SK-N-SH treated with all-trans-retinoic acid at 6 μM for 48 hours (cell line): Measurements from ENCODE around the gene JARID2.

Experiments
- ATAC-seq: fragments of 200-7000 bp; cut with Tn5 transposase; 3 replicates; pipeline ENCODE4 v1.9.1; 2020; ENCODE audit warnings: mild to moderate bottlenecking, moderate library complexity
- ARNTL ChIP-seq: fragments of 450-650 bp; formaldehyde crosslinking; IDR thresholded peaks from 2 replicates; pipeline ENCODE4 v1.5.0; 2020; ENCODE audit warnings: low read depth, mild to moderate bottlenecking, moderate library complexity, borderline replicate concordance
- BACH2 ChIP-seq: fragments of 250-450 bp; sonication (Bioruptor Pico); IDR thresholded peaks from 2 replicates; pipeline ENCODE4 v1.9.0; 2021; ENCODE audit warnings: mild to moderate bottlenecking, borderline replicate concordance
- ESRRG ChIP-seq: fragments of 250-450 bp; sonication (Bioruptor Pico); IDR thresholded peaks from 2 replicates; pipeline ENCODE4 v1.6.1; 2021; ENCODE audit warnings: mild to moderate bottlenecking
- GLIS3 ChIP-seq: fragments of 250-450 bp; sonication (Bioruptor Pico); IDR thresholded peaks from 2 replicates; pipeline ENCODE4 v1.5.0; 2020; ENCODE audit warnings: mild to moderate bottlenecking, moderate library complexity
- ISL1 ChIP-seq: fragments of 250-450 bp; sonication (Bioruptor Pico); IDR thresholded peaks from 2 replicates; pipeline ENCODE4 v2.1.2; 2022; ENCODE audit warnings: mild to moderate bottlenecking, moderate library complexity
- OSR1 ChIP-seq: fragments of 250-450 bp; sonication (Bioruptor Pico); IDR thresholded peaks from 2 replicates; pipeline ENCODE4 v1.8.0; 2022; ENCODE audit warnings: moderate library complexity, mild to moderate bottlenecking, inconsistent platforms
- PATZ1 ChIP-seq: fragments of 250-450 bp; sonication (Bioruptor Pico); IDR thresholded peaks from 2 replicates; pipeline ENCODE4 v1.8.0; 2020; ENCODE audit warnings: mild to moderate bottlenecking, moderate library complexity, borderline replicate concordance
- PPARA ChIP-seq: fragments of 250-450 bp; sonication (Bioruptor Pico); IDR thresholded peaks from 2 replicates; pipeline ENCODE4 v1.5.0; 2020; ENCODE audit warnings: mild to moderate bottlenecking, borderline replicate concordance
- RARB ChIP-seq: fragments of 250-450 bp; sonication (Bioruptor Pico); IDR thresholded peaks from 2 replicates; pipeline ENCODE4 v1.8.0; 2021; ENCODE audit warnings: mild to moderate bottlenecking, moderate library complexity
- SNAI2 ChIP-seq: fragments of 250-450 bp; sonication (Bioruptor Pico); IDR thresholded peaks from 2 replicates; pipeline ENCODE4 v1.5.0; 2020; ENCODE audit warnings: mild to moderate bottlenecking, moderate library complexity
- TCF4 ChIP-seq: fragments of 250-450 bp; sonication (Bioruptor Pico); IDR thresholded peaks from 2 replicates; pipeline ENCODE4 v1.8.0; 2021; ENCODE audit warnings: mild to moderate bottlenecking, moderate library complexity, borderline replicate concordance
- TSHZ2 ChIP-seq: fragments of 250-450 bp; sonication (Bioruptor Pico); IDR thresholded peaks from 2 replicates; pipeline ENCODE4 v1.5.0; 2020; ENCODE audit warnings: mild to moderate bottlenecking, moderate library complexity
- ZC3H10 ChIP-seq: fragments of 250-450 bp; sonication (Bioruptor Pico); IDR thresholded peaks from 2 replicates; pipeline ENCODE4 v1.5.1; 2021; ENCODE audit warnings: mild to moderate bottlenecking, moderate library complexity
- ZFP3 ChIP-seq: fragments of 250-450 bp; sonication (Bioruptor Pico); IDR thresholded peaks from 2 replicates; pipeline ENCODE4 v1.5.0; 2020; ENCODE audit warnings: mild to moderate bottlenecking, moderate library complexity
- ZNF565 ChIP-seq: fragments of 450-650 bp; formaldehyde crosslinking; conservative IDR thresholded peaks from 2 replicates; pipeline ENCODE4 v1.5.0; 2020; ENCODE audit warnings: low read depth, mild to moderate bottlenecking, moderate library complexity
- ZNF70 ChIP-seq: fragments of 450-650 bp; formaldehyde crosslinking; IDR thresholded peaks from 2 replicates; pipeline ENCODE4 v1.5.0; 2020; ENCODE audit warnings: mild to moderate bottlenecking, moderate library complexity
- ZNF8 ChIP-seq: fragments of 450-650 bp; formaldehyde crosslinking; IDR thresholded peaks from 2 replicates; pipeline ENCODE4 v1.5.0; 2020; ENCODE audit warnings: mild to moderate bottlenecking, moderate library complexity
- TF ChIP-seq, protein P1 (sequence below): fragments of 250-450 bp; sonication (Bioruptor Pico); IDR thresholded peaks from 2 replicates; pipeline ENCODE4 v1.5.1; 2020; ENCODE audit warnings: low read depth, mild to moderate bottlenecking, moderate library complexity
- TF ChIP-seq, protein P2 (sequence below): fragments of 250-450 bp; sonication (Bioruptor Pico); IDR thresholded peaks from 2 replicates; pipeline ENCODE4 v1.8.0; 2021; ENCODE audit warnings: low read depth, mild to moderate bottlenecking, moderate library complexity, borderline replicate concordance

The JARID2 gene

DNA sequence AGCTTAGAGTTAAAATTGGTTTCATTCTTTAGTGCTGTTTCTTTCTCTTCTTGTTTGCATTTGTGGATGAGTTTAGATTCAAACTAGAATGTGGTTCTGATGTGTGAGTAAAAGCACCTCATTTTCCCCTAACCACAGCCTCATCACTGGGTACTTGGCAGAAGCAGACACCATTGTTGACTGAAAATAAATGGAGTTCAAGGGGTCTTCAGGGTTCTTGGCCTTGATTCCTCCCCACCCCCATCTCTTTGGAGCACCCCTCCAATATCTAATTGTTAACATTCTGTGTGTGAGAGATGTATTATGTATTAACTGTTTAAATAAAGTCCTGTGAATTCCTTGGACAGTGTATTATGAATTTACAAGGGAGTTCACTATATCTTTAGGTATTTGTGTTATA is 59.6 kb downstream of the JARID2 start:
- no peak for ATAC-seq
- no peak for TF ChIP-seq ISL1
- TF ChIP-seq ZNF8 (CRISPR knock-in tag) = no peak
- TF ChIP-seq, protein P1, sequence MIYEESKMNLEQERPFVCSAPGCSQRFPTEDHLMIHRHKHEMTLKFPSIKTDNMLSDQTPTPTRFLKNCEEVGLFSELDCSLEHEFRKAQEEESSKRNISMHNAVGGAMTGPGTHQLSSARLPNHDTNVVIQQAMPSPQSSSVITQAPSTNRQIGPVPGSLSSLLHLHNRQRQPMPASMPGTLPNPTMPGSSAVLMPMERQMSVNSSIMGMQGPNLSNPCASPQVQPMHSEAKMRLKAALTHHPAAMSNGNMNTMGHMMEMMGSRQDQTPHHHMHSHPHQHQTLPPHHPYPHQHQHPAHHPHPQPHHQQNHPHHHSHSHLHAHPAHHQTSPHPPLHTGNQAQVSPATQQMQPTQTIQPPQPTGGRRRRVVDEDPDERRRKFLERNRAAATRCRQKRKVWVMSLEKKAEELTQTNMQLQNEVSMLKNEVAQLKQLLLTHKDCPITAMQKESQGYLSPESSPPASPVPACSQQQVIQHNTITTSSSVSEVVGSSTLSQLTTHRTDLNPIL (CRISPR knock-in tag) = no peak
- no peak for TF ChIP-seq BACH2 (CRISPR knock-in tag)
- TF ChIP-seq PATZ1 (CRISPR knock-in tag) = no peak
- TF ChIP-seq ZC3H10 (CRISPR knock-in tag) = no peak
- TF ChIP-seq ZNF70 = no peak
- TF ChIP-seq ZFP3 (CRISPR knock-in tag) = no peak
- TF ChIP-seq TCF4 (CRISPR knock-in tag) = no peak

DNA sequence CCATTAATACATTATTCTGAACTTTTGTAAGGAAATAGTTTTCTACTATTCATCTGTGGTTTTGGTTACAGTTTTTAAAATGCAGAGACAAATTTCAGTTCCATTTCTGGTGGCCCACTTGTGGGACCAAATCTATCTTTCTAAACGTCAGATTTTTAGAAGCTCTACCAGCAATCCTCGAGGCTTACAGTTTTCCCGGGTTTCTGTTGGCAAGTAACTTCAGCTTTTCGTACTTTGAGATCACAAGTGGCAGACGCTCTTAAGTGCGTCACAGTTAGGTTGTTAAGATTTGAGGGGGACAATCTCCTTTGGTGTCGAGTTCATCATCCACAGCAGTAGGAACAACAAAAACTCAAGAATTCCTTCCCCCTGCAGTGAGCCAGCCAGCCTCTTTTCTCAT is 60.0 kb downstream of the JARID2 start:
- no peak for TF ChIP-seq ARNTL (CRISPR knock-in tag)
- TF ChIP-seq TSHZ2 (CRISPR knock-in tag) = no peak
- no peak for TF ChIP-seq GLIS3 (CRISPR knock-in tag)
- TF ChIP-seq OSR1 (CRISPR knock-in tag) = no peak
- no peak for TF ChIP-seq BACH2 (CRISPR knock-in tag)
- TF ChIP-seq, protein P1 (CRISPR knock-in tag) = no peak
- TF ChIP-seq, protein P2, sequence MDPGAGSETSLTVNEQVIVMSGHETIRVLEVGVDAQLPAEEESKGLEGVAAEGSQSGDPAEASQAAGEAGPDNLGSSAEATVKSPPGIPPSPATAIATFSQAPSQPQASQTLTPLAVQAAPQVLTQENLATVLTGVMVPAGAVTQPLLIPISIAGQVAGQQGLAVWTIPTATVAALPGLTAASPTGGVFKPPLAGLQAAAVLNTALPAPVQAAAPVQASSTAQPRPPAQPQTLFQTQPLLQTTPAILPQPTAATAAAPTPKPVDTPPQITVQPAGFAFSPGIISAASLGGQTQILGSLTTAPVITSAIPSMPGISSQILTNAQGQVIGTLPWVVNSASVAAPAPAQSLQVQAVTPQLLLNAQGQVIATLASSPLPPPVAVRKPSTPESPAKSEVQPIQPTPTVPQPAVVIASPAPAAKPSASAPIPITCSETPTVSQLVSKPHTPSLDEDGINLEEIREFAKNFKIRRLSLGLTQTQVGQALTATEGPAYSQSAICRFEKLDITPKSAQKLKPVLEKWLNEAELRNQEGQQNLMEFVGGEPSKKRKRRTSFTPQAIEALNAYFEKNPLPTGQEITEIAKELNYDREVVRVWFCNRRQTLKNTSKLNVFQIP (CRISPR knock-in tag) = no peak
- TF ChIP-seq ESRRG (CRISPR knock-in tag) = no peak
- no peak for TF ChIP-seq ZNF8 (CRISPR knock-in tag)
- TF ChIP-seq SNAI2 (CRISPR knock-in tag) = no peak
- ATAC-seq = no peak

GRCh38 chr6:15308435-15309213 is 62.8 kb downstream of the JARID2 start:
- no peak for ATAC-seq
- TF ChIP-seq RARB (CRISPR knock-in tag) (no peak), BACH2 (CRISPR knock-in tag) (no peak), ZNF8 (CRISPR knock-in tag) (no peak), TSHZ2 (CRISPR knock-in tag) (0 out of 2 replicates have a peak, but pooled peaks have one; percentile 28), ZNF565 (CRISPR knock-in tag) (no peak), ZFP3 (CRISPR knock-in tag) (no peak), PPARA (peak; percentile 35; the same call in 1 of the 2 replicates), ISL1 (0 out of 2 replicates have a peak, but pooled peaks have one; percentile 11)
- TF ChIP-seq, protein P1 (CRISPR knock-in tag) = 0 out of 2 replicates have a peak, but pooled peaks have one; percentile 19
- TF ChIP-seq, protein P2 (CRISPR knock-in tag) = no peak
